Erythroblast (primary cell): ENCODE results near the gene ARHGAP5.

Experiments
- GATA1 ChIP-seq: IDR thresholded peaks from 2 replicates; pipeline ENCODE4 v1.6.1; 2011; ENCODE audit warnings: low read depth, mild to moderate bottlenecking, control low read depth, low read length, moderate library complexity
- POLR2A ChIP-seq: IDR thresholded peaks from 2 replicates; pipeline ENCODE4 v1.6.1; 2011; ENCODE audit warnings: mild to moderate bottlenecking, low read length

DNA sequence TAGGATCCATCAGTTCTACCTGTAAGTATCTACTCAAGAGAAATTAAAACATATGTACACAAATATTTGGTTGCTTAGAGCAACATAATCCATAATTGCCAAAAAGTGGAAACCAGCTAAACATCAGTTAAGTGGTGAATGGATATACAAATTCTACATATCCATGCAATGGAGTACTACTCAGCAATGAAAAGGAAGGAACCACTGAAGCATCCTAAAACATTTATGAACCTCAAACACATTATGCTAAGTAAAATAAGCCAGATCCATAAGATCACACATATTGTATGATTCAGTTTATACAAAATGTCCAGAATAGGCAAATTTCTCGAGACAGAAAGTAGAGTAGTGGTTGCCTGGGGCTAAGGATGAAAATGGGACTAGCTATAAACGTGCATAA lies 8.4 kb upstream of the ARHGAP5 start:
- TF ChIP-seq POLR2A (no peak), GATA1 (no peak)
